NCI-H1930 (cell line): ENCODE results near the gene DSG4.
"Not testable (repeated sequence)": the region's sequence is repeated elsewhere in the genome, so short reads cannot be mapped to it uniquely, and the experiment has no call there.

Experiments
- DNase-seq, 2 experiments: peaks; one replicate each; lab custom pipeline; 2025; lab: John Stamatoyannopoulos, UW

The DSG4 gene, protein sequence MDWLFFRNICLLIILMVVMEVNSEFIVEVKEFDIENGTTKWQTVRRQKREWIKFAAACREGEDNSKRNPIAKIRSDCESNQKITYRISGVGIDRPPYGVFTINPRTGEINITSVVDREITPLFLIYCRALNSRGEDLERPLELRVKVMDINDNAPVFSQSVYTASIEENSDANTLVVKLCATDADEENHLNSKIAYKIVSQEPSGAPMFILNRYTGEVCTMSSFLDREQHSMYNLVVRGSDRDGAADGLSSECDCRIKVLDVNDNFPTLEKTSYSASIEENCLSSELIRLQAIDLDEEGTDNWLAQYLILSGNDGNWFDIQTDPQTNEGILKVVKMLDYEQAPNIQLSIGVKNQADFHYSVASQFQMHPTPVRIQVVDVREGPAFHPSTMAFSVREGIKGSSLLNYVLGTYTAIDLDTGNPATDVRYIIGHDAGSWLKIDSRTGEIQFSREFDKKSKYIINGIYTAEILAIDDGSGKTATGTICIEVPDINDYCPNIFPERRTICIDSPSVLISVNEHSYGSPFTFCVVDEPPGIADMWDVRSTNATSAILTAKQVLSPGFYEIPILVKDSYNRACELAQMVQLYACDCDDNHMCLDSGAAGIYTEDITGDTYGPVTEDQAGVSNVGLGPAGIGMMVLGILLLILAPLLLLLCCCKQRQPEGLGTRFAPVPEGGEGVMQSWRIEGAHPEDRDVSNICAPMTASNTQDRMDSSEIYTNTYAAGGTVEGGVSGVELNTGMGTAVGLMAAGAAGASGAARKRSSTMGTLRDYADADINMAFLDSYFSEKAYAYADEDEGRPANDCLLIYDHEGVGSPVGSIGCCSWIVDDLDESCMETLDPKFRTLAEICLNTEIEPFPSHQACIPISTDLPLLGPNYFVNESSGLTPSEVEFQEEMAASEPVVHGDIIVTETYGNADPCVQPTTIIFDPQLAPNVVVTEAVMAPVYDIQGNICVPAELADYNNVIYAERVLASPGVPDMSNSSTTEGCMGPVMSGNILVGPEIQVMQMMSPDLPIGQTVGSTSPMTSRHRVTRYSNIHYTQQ

DNA sequence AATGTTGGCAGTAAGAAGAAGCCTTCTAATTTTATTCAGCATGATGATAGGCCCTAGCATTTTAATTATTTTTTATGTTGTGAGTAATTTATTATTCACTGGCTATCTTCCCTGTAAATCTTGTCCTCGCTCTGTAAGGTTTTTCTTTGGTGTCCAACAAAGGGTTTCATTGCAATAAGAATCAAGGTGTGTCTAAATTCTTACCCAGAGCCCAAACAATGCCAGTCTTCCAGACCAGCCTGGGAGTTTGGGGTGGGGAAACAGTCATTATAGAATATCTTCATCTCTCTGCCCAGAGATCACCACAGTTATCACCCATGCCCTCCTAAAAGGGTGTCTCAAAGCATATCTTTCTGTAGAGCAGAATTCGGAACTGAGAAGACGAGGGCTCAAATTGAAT, at the start of gene DSG4:
Gene DSG4 (plus strand): TSS at position 301 of the 400 bp plus-strand sequence. CDS start 135 bp downstream, outside the sequence.
- DNase-seq: no peak

DNA sequence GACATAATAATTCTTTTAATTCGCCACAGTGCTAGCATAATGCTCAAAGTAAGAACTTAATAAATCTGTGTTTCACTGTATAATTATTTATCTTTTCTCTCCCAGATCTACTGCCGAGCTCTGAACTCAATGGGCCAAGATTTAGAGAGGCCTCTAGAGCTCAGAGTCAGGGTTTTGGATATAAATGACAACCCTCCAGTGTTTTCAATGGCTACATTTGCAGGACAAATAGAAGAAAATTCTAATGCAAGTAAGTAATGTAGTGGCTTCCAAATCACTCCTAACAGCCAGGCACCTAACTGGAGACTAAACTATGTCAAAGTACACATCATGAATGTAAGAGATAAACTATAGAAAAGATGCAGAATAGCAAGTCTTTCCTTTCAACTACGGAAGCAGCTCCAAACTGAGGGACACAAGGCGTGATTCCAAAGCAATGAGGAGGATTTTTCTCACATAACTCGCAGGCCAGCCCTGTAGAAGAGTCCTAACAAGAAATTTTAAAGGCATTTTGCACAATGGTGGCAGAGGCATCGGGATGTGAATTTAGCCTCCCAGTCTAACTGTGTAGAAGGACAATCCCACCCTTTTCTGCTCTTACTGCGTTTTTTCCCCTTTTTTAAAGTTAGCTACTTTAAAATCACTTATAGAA, 46.7 kb upstream of the DSG4 start:
- DNase-seq: no peak

DNA sequence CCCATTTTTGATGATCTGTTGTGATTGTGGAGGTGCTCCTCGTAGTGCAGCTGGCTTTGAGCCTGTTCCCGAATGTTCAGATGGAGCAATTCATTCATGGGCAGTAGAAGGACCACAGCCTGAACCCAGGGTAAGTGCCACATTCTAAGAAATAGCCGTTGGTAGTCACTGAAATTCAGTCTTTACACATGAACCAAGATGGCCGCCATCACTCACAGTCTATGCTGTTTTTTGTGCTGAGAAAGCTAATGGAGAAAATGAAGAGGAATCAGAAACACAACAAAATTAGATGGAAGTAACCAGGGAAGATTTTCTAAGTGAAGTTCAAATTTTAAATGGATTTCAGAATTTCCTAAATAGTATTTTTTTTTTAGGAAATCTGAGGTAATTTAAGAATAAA, 33.1 kb upstream of the DSG4 start:
- no peak for DNase-seq

DNA sequence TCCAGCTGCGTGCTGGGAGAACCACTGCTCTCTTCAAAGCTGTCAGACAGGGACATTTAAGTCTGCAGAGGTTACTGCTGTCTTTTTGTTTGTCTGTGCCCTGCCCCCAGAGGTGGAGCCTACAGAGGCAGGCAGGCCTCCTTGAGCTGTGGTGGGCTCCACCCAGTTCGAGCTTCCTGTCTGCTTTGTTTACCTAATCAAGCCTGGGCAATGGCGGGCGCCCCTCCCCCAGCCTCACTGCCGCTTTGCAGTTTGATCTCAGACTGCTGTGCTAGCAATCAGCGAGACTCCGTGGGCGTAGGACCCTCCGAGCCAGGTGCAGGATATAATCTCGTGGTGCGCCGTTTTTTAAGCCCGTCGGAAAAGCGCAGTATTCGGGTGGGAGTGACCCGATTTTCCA, 23.2 kb upstream of the DSG4 start:
- not testable (repeated sequence) for DNase-seq

DNA sequence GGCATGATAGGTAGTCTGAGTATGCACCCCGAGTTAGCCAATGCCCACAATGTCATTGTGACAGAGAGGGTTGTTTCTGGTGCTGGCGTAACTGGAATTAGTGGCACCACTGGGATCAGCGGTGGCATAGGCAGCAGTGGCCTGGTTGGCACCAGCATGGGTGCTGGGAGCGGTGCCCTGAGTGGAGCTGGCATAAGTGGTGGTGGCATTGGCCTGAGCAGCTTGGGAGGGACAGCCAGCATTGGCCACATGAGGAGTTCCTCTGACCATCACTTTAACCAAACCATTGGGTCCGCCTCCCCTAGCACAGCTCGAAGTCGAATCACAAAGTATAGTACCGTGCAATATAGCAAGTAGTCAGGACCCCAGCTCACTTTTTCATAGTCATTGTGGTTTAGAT, 21.6 kb upstream of the DSG4 start:
- DNase-seq: no peak

DNA sequence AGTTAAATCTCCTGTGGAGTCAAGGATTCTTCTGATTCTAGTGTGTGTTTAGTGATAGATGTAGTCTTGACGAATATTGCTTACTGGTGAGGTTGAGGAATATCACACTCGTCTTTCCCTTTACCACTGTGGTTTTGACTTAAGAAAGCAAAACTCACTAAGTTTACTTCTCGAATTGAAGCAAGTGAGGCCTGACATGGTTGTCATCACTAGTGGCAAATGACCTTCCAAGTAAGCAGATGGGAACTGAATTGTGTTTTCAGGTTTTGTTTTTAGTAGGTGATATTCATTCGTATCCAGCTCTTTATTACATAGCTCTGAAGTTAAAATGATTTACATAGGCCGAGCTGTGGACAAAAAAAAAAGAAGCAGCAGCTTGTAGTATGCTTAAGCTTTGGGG, 20.6 kb upstream of the DSG4 start:
- no peak for DNase-seq

DNA sequence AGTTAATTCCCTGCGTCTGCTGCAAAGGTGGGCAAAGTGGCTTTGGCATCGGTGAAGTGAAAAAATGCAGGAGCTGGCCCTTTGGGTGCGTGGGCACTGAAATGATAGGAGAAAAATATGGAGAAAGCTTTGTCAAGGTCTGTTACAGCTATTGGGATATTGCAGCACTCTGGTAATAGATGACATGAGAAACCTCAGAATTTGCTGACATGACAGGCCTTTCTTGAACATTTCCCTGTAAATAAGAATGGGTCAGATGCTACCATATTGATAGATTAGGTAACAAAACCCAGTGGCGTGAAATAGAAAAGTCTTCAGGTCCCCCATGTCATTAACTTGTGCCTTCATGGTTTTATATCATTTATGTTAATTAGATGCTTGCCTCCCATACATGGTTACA, 12.4 kb upstream of the DSG4 start:
- no peak for DNase-seq

DNA sequence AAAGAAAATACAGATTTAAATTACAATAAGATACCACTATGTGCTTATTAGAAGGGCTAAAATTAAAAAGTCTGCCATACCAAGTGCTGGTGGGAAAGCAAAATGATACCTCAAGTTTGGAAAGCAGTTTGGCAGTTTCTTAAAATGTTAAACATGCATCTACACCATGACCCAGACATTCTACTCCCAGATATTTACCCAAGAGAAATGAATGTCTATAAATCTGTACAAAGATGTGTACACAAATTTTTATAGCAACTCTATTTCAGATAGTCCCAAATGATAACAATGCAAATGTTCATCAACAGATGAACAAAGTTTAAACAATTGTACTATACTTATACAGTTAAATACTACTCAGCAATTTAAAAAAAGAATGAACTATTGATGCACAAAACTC, 7.1 kb upstream of the DSG4 start:
- no peak for DNase-seq

DNA sequence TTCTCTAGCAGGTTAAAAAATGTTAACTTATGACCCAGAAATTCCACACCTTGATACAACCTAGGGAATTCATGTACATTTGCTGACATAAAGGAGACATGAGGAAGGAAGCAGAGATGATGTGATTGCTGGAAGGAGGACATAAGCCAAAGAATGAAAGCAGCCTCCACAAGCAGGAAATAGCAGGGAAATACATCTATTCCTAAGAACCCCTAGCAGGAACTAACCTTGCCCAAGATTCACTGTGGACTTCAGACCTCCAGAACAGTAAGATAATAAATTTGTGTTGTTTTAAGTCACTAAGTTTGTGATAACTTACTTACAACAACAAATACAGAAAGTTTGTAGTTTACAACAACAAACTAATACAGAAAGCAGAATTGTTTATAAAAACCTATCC, 4.6 kb upstream of the DSG4 start:
- no peak for DNase-seq

DNA sequence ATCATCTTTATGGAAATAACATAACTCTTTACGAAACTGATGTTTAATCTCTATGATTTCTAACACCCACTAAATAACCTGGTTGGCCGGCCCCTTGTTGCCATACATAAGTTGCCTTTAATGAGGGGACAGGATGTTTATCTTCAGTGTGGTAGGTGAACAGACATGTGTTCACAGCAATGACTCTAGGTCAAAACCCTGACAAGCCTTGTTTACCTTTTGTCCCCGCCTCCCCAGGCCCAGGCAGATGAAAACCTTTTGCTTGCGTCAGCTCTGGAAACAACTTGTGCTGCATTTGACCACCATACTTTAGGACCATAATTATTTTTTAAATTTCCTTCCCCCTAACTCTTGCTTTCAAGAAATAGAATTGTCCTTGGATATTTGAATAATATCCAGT, 2.9 kb upstream of the DSG4 start:
- DNase-seq: no peak

DNA sequence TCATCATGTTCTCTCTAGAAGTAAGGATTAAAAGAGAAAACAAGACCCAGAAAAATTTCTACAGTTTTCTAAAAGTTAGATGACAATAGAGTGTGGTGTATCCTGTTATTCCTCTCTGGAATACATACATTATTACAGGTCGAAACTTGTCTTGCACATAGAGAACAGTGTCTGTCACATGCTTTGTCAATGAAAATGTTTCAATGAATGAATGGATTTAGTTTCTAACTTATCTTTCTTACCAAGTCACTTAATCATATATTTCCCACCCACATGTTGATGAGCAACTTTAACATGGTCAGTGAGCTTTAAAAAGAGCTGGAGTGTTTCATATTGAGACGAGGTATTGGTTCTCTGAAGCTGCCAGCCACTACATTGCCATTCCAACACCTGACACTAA, 4.3 kb downstream of the DSG4 start:
- no peak for DNase-seq

DNA sequence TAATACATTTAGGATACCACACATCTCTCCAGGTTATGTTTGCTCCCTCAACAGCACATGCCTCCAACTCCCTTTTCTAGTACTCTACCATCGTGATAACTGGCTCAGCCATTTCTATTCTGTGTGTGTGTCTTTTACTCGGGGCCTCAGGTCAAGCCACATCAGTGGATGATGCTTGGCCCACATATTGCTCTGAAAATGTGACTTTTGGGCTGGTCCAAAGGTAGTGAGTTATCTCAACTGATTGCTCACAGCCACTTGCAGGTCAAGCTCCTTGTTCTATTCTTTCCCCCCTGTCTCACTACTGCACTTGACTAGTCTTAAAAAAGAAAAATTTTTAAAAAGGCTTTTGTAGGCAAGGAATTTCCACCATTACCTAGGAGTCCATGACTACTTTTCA, 5.5 kb downstream of the DSG4 start:
- no peak for DNase-seq

DNA sequence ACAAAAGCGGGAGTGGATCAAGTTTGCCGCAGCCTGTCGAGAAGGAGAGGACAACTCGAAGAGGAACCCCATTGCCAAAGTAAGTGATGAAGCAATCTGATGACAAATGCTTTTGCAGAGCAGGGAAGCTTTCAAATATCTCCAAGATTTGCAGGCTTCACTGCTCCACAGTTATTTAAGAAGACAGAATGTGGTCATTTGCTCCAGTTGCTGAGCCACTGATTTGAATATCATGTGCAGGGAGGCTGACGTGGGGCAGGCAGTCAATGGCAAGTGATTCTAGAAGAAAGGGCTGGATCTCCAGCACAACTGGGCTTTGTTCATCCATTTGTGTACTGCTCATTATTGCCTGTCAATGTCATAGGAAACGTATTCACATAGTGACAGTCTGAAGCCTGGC, 10.2 kb downstream of the DSG4 start:
- DNase-seq: no peak

DNA sequence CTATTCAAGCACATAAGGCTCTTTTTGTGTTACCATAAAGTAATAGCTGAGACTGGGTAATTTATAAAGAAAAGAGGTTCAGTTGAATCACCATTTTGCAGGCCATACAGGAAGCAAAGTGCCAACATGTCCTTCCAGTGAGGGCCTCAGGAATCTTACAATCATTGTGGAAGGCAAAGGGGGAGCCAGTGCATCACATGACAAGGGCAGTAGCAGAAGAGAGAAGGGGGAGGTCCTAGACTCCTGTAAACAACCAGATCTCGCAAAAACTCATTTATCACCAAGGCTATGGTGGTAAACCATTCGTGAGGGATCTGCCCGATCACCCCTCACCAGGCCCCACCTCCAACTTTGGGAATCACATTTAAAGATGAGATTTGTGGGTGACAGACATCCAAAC, 16.7 kb downstream of the DSG4 start:
- no peak for DNase-seq

DNA sequence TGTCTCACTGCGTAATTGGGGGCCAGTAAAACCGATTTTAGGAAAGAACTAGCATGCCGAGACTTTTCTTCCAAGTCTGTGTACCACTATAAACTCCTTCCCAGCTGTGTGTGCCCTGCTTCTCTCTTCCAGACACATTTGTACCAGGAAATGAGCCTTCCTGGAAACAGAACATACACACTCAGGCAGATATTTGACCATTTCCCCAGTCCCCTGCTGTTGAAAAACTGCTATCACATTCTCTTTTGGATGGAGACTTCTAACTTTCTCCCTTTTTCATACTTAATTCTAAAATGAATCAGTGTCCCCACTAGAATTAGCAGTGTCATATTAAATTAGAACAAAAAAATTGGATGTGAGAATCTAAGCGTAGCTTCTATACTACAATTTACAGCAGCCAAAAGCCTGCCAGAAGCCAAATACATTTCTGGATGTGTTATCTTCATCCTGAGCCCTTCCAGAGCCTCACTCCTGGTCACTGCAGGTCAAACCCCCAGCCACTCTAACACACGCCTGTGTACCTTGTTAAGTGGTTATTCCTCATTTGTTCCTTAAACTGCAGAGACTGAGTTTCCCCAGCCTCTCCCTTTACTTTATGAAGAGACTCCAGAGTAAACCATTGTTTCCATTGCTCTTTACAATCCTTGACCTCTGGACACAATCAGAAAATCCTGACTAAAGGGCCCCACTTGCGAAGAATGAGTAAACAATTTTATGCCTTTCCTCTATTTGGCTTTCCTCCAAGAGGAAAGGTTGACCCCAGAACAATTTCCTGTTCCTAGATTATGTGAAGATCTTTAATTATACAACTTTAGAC, 20.4 kb downstream of the DSG4 start:
- DNase-seq: no peak

DNA sequence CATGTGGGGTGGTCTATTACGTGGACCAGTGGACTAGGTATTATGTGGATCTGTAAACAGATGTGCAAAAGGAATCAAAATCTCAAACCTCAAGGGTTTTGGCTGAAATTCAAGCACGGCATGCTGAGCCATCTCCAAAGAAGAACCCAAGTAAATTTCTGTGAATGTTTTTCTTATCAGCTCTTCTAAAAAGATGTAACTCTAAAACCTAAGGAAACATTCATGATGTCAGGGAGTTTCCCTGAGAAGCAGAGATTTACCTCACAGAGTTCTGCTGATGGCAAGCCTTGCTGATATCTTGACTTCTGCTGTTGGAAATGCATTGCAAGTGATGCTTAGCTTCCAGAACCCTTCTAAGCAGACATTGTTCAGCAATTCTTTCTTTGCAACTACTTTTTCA, 21.6 kb downstream of the DSG4 start:
- DNase-seq: no peak

DNA sequence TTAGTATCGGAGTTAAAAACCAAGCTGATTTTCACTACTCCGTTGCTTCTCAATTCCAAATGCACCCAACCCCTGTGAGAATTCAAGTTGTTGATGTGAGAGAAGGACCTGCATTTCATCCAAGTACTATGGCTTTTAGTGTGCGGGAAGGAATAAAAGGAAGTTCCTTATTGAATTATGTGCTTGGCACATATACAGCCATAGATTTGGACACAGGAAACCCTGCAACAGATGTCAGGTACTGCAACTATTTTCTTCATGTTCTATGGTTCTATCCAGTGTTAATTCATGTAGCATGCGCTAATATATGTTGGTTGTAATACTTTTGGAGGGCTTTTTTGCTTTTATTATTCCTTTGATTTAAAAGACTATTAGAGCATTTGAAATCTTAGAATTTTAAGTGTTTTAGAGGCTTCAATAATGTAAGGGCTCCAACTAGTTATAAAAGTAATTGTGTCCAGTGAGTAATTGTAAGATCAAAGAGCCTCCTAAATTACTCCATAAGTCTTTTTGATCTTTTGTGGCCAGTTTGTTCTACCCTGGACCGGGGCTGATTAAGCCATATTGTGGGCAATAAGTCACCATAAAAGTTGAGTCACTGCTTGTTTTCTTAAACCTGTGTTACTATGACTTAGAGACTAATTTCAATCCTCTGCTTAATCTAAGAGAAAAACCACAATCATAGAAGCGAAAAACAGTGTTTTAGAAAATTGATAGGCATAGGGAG, 22.9 kb downstream of the DSG4 start:
- no peak for DNase-seq

DNA sequence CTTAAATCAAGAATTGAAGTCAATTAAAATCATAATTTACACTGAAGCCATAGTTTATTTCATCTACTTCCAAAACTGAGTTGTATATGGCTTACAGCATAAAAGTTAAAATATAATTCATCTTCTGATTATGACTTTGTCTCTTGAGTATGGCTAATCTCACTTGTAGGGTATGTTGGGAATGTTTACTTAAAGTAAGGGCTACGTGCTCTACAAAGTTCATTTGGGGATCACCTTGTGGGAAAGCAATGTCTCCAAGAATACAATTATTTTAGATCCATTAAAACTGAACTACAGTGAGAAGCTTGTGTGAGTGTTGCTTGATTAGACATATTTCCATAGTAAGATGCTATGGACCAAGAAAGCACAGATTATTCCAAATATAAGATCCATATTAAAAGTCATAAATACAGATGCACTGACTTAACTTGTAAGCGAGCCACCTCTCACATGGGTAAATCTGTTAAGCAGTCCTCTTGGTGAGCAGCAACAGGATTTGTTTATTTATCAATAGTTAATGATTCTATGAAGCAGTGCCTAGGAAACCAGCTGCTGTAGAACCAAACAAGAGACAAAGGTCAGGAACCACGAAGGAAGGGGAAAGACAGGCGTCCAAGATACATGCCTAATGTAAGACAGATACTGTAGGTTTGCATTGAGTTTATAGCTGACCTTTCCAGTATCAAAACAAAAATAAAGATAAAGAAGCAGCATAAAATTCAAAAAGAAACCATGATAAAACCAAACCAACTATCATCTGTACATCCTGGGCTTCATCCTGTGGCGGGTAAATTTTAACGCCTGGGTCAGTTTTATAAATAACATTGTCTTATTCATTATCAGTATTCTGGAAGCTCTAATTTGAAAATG, 24.8 kb downstream of the DSG4 start:
- no peak for DNase-seq

DNA sequence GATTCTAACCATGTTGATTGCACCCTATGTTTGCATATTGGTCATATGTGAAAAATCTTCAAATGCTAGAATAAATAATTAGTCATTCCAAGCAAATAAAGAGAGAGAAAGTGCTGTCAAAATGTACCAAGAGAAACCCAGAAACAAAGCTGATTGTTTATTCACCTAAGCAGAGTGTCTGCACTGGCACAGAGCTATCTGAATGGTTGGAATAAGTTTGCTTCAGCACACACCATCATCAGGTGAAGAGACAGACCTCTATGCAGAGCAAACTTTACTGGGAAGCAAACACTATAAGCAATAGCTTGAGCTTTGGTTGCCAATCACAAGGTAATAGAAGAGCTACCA, 25.4 kb downstream of the DSG4 start:
- no peak for DNase-seq

DNA sequence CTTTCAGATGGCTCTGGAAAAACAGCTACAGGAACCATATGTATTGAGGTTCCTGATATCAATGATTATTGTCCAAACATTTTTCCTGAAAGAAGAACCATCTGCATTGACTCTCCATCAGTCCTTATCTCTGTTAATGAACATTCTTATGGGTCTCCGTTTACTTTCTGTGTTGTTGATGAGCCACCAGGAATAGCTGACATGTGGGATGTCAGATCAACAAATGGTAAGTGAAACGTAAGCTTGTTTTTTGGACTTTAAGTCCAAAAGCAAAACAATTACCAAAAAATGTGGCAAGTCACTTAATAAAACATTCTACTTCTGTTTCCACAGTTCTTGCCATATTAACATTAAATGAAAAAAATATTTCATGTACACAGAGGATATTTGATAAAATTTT, 26.8 kb downstream of the DSG4 start:
- DNase-seq: no peak
